ENCODE data around the gene SNRPF. TPM values are rescaled to one million over a fixed set of nuclear protein-coding genes. Genes with fewer than 3 reads are reported as not detected.

SNRPF gene
- polyA plus RNA-seq, 5 donors, result 79.9 to 101 (median 88.2) TPM

Other genes starting within 250 kb of the SNRPF start
- gene NTN4, start 68.2 kb upstream of the SNRPF start, polyA plus RNA-seq (ENCODE audit: insufficient read depth in 1 of 5, insufficient read length in 5 of 5, low replicate concordance in 1 of 5), result 10 to 100 TPM; 23.7 to 42.1 (median 25.1) TPM
- gene CCDC38, start 83.7 kb downstream of the SNRPF start, polyA plus RNA-seq (ENCODE audit: insufficient read depth in 1 of 5, insufficient read length in 5 of 5, low replicate concordance in 1 of 5), result under 1 TPM; 0.28 to 0.96 (median 0.90) TPM
- 1 to 10 TPM in 2 of 5 donors, under 1 TPM in 3; 0.68 to 1.7 (median 0.89) TPM for gene AMDHD1, start 84.4 kb downstream of the SNRPF start, polyA plus RNA-seq (ENCODE audit: insufficient read depth in 1 of 5, insufficient read length in 5 of 5, low replicate concordance in 1 of 5)
- 1 to 10 TPM in 2 of 5 donors, under 1 TPM in 3; 0.66 to 2.2 (median 0.70) TPM for gene HAL, start 137.4 kb downstream of the SNRPF start, polyA plus RNA-seq (ENCODE audit: insufficient read depth in 1 of 5, insufficient read length in 5 of 5, low replicate concordance in 1 of 5)
- gene LTA4H, start 176.6 kb downstream of the SNRPF start, polyA plus RNA-seq (ENCODE audit: insufficient read depth in 1 of 5, insufficient read length in 5 of 5, low replicate concordance in 1 of 5), result 100 to 1,000 TPM; 148 to 216 (median 209) TPM

All from right lung (tissue), 5 donors.